Breast epithelium (tissue), 4 donors: ENCODE data around the gene OBSCN. TPM values are rescaled to one million over a fixed set of nuclear protein-coding genes. Genes with fewer than 3 reads are reported as not detected.
A peak's percentile ranks its signal among the peaks of the same experiment; 100 is the strongest.

ENCODE experiments used
- DNase-seq, 2 donors: peaks; one replicate each; pipeline ENCODE4 v3.0.0-alpha.2; 2019; ENCODE audit warnings: low spot score in 2 of 2
- H3K27ac ChIP-seq, 2 donors: fragments of 200-600 bp; sonication (generic) in 1 of 2; one replicate each; pipeline ENCODE4 v1.5.1; 2016 to 2019; ENCODE audit warnings: mild to moderate bottlenecking in 1 of 2
- H3K27me3 ChIP-seq, 2 donors: fragments of 200-600 bp; sonication (generic) in 1 of 2; one replicate each; pipeline versions ENCODE4 v1.5.1 to v1.6.0; 2017 to 2019; ENCODE audit warnings: control low read depth in 1 of 2, mild to moderate bottlenecking in 1 of 2
- H3K36me3 ChIP-seq: fragments of 200-600 bp; one replicate; pipeline ENCODE4 v1.5.1; 2019
- H3K4me1 ChIP-seq, 2 donors: fragments of 200-600 bp; sonication (generic); one replicate each; pipeline ENCODE4 v1.5.1; 2016 to 2019; ENCODE audit warnings: control low read depth in 1 of 2
- H3K4me3 ChIP-seq, 3 donors: fragments of 200-600 bp; sonication (generic); 1 replicate in 2 of 3; 2 replicates in 1 of 3; pipeline ENCODE4 v1.5.1; 2016 to 2019; ENCODE audit warnings: mild to moderate bottlenecking in 3 of 3, moderate library complexity in 2 of 3
- H3K9me3 ChIP-seq, 2 donors: fragments of 200-600 bp; sonication (generic) in 1 of 2; one replicate each; pipeline ENCODE4 v1.5.1; 2016 to 2019; ENCODE audit warnings: control low read depth in 1 of 2
- POLR2A ChIP-seq: fragments of 450-650 bp; IDR thresholded peaks from one replicate; pipeline ENCODE4 v1.6.1; 2016; ENCODE audit warnings: antibody characterized with exemption, mild to moderate bottlenecking, moderate library complexity
- POLR2AphosphoS5 ChIP-seq, 3 donors: sonication (generic); formaldehyde crosslinking; IDR thresholded peaks; one replicate each; pipeline ENCODE4 v1.6.1; 2017; ENCODE audit warnings: antibody characterized with exemption in 3 of 3
- intact Hi-C: fragments of 100-400 bp; cut with DNase I; formaldehyde crosslinking; loops from one replicate; pipeline ENCODE4 v1.15.1; 2023; ENCODE audit warnings: low total_unique reads
- total RNA-seq, 3 donors: library from RNA; depleted of rRNA; stranded (reverse); fragments of >200 nt; gene quantifications; one replicate each; pipeline ENCODE4 v1.1.0, GENCODE V29; 2016
- TF ChIP-seq, protein P1 (sequence below), 3 donors: fragments of 450-650 bp; IDR thresholded peaks; one replicate each; pipeline ENCODE4 v1.5.1; 2016 to 2017; ENCODE audit warnings: antibody characterized with exemption in 3 of 3, mild to moderate bottlenecking in 3 of 3, moderate library complexity in 3 of 3

OBSCN gene
- total RNA-seq, 3 donors from 2014 or later, result 3.0 to 40.0 (median 27.9) TPM

DNA sequence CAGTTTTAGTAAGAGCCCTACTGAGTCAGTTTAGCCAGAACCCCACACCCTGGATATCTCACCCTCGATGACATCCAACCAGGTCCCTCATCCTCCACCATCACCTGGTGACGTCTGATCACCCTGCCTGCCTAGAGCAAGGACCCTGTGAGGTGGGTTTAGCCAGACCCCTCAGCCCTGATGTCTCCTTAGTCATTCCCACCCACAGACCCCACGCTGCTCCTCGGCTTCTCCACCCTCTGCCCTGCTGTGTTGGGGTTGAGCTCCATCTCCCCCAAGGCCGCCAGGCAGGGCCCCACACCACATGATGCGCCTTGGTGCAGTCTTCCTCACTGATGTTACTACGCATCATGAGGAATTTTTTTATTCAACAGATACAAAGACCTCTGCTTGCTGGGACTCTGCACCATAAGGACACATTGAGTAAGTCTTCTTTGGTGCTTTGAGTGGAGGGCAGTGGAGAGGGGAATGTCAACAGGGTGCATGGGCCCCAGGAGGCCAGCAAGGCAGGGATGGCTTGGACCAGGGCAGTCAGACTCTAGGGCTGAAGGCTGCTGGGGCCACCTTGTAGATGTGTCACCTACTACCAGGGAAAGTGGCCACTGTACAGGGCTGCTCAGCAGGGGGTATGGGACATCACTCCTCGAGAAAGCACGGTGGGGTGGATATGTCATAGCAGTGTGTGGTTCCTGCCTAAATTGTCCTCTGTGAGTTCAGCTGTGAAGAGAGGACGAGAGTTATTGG, 43.9 kb upstream of the OBSCN start:
- no peak for DNase-seq
- Histone ChIP-seq H3K27ac (peak overlapping the region; percentile 99 to 100), H3K4me1 (peaks cover 5 to 6% of the 10 kb centered on the region in 2 donors)

DNA sequence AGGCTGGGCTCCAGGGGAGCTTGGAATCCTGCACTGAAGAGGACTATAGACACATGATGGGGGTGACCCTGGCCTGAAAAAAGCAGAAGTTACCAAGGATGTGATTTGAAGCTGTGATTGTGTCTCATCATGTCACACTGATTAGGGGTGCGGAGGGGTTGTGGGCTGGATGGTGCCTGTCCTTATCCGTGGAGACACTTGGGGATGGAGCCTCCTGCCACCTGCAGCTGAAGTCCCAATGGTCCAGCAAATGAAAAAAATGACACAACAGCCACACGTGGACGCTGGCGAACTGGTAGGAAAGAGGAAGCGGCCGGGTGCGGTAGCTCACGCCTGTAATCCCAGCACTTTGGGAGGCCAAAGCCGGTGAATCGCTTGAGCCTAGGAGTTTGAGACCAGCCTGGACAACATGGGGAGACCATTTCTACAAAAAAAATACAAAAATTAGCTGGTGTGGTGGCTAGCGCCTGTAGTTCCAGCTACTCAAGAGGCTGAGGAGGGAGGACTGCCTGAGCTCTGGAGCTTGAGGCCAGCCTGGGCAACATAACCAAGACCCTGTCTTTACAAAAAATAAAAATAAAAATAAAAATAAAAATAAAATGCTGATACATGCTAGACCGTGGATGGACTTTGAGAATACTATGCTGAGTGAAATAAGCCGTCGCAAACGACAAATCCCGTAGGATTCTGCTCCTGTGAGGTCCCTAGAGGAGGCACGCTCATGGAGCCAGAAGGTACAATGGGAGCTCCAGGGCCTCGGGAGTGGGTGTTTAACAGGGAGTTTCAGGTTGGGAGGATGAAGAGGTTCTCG, 43.1 kb upstream of the OBSCN start:
- Histone ChIP-seq H3K4me3 (peak overlapping the region; percentile 65 to 87 (median 73)), H3K27me3 (peaks cover 0 to 4% of the 10 kb centered on the region in 2 donors), H3K9me3 (no peaks in the 10 kb centered on the region), H3K4me1 (peaks cover 5 to 6% of the 10 kb centered on the region in 2 donors), H3K27ac (peak overlapping the region; percentile 99 to 100), H3K36me3 (no peaks in the 10 kb centered on the region)
- intact Hi-C loops, result loop anchor here (2.0 kb wide), 1 partner anchor 26 kb away; no protein-coding TSS in a partner anchor
- DNase-seq, result no peak
- TF ChIP-seq, protein P1, sequence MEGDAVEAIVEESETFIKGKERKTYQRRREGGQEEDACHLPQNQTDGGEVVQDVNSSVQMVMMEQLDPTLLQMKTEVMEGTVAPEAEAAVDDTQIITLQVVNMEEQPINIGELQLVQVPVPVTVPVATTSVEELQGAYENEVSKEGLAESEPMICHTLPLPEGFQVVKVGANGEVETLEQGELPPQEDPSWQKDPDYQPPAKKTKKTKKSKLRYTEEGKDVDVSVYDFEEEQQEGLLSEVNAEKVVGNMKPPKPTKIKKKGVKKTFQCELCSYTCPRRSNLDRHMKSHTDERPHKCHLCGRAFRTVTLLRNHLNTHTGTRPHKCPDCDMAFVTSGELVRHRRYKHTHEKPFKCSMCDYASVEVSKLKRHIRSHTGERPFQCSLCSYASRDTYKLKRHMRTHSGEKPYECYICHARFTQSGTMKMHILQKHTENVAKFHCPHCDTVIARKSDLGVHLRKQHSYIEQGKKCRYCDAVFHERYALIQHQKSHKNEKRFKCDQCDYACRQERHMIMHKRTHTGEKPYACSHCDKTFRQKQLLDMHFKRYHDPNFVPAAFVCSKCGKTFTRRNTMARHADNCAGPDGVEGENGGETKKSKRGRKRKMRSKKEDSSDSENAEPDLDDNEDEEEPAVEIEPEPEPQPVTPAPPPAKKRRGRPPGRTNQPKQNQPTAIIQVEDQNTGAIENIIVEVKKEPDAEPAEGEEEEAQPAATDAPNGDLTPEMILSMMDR (IDR thresholded peaks at IDR 0.05), result no peak
- TF ChIP-seq POLR2A (no peak), POLR2AphosphoS5 (IDR thresholded peaks at IDR 0.05) (no peak)

More for the DNA sequence above, 43.9 kb upstream of the OBSCN start:
- TF ChIP-seq POLR2AphosphoS5 (IDR thresholded peaks at IDR 0.05) (no peak), POLR2A (no peak)
- TF ChIP-seq, protein P1 (IDR thresholded peaks at IDR 0.05), result no peak
- intact Hi-C loops, result loop anchor here (2.0 kb wide), 1 partner anchor 25 kb away; no protein-coding TSS in a partner anchor
- peaks cover 0 to 12% of the 10 kb centered on the region in 2 donors for H3K27me3 ChIP-seq
- no peak overlapping the region for H3K4me3 ChIP-seq
- H3K36me3 ChIP-seq, result no peaks in the 10 kb centered on the region
- no peaks in the 10 kb centered on the region for H3K9me3 ChIP-seq

DNA sequence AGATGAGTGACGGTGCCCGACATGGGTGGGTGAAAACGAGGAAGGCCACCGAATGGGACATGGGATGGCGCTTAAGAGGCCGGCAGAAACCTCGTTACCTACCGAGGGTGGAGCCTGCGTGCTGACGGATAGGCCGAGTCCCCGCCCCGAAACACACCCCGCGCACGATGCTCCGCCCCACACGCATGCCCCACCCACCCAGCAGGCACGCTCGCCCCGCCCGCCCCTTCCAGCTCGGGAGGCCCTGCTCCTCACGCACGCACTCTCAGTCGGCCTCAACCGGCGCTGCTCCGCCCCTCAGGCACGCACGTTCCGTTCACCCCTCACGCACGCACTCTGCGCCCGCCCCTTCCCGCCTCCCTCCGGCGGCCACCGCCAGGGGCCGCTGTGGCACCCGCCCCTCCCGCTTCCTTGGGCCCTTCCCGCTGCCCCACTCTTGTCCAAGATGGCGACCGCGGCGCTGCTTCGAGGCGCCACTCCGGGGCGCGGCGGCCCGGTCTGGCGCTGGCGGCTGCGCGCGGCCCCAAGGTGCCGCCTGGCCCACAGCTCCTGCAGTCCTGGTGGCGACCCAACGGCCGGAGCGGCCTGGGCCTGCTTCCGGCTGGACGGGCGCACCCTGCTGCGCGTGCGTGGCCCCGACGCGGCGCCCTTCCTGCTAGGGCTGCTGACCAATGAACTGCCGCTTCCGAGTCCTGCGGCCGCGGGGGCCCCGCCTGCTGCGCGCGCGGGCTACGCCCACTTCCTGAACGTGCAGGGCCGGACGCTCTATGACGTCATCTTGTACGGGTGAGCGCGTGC, 42.3 kb upstream of the OBSCN start, which contains the start of gene IBA57:
TSS of gene IBA57 (plus strand) at position 433 of the 798 bp plus-strand sequence. CDS start at position 446, 13 bp downstream.
- TF ChIP-seq, protein P1 (IDR thresholded peaks at IDR 0.05), result peak; percentile 71 to 98 (median 78)
- peak; percentile 52 to 90 (median 80) for TF ChIP-seq POLR2AphosphoS5 (IDR thresholded peaks at IDR 0.05)
- peak; percentile 17 for TF ChIP-seq POLR2A
- Histone ChIP-seq H3K36me3 (no peaks in the 10 kb centered on the region), H3K9me3 (no peaks in the 10 kb centered on the region), H3K27ac (peak within 1 kb of the TSS; percentile 99 to 100), H3K4me1 (peaks cover 5 to 6% of the 10 kb centered on the region in 2 donors), H3K4me3 (peak within 1 kb of the TSS; percentile 65 to 87 (median 73)), H3K27me3 (no peaks in the 10 kb centered on the region)
- intact Hi-C loops, result loop anchor here (2.0 kb wide), 1 partner anchor 27 kb away; no protein-coding TSS in a partner anchor
- peak; percentile 99 to 100 for DNase-seq

DNA sequence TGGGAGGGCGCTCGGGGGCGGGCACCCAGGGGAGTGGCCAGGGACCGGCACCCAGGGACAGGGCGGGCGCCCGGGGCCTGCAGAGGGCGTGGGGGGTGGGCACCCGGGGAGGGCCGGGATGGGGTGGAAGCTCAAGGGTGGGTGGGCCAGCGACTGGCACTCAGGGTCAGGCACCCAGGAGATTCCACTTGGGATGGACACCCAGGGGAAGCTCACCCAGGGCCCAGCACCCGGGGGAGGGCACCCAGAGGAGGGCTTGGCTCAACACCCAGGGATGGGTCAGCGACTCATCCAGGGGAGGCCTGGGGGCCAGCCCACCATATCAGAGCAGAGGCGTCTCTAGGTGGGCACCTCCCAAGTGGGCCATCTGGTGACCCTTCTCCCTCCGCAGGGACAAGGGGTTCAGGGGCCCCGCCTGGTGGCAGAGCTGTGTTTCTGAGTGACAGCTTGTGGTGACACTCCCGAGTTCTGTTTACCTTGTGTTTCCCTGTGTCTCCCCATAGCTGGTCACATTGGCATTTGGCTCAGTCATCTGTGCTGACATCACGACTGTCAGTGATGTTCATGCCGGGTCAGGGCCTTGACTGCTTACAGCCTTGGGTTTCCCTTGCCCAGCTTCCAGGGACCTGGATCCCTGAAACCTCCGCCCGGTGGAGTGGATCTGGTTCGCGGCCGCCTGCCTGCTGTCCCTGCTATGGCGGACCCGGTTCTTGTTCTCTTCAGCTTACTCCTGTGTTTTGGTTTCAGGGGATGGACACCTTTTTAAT, 41.5 kb upstream of the OBSCN start:
- peak; percentile 83 to 93 for DNase-seq
- Histone ChIP-seq H3K4me1 (peaks cover 5 to 6% of the 10 kb centered on the region in 2 donors), H3K27ac (peak overlapping the region; percentile 99 to 100), H3K4me3 (peak overlapping the region; percentile 65 to 87 (median 73)), H3K36me3 (no peaks in the 10 kb centered on the region), H3K27me3 (no peaks in the 10 kb centered on the region), H3K9me3 (no peaks in the 10 kb centered on the region)
- TF ChIP-seq POLR2AphosphoS5 (IDR thresholded peaks at IDR 0.05) (peak in 2 of 3 donors; percentile 37 to 75), POLR2A (peak; percentile 5)
- TF ChIP-seq, protein P1 (IDR thresholded peaks at IDR 0.05), result peak; percentile 42 to 55 (median 53)
- intact Hi-C loops, result no loop called here
